ENCODE data around the gene PRRC2B.
"Not testable (repeated sequence)": the region's sequence is repeated elsewhere in the genome, so short reads cannot be mapped to it uniquely, and the experiment has no call there.

PRRC2B gene

GRCh38 chr9:131546336-131547084 lies 152.6 kb downstream of the PRRC2B start:
- peaks cover 70% of the 10 kb centered on the region for H3K27me3 Mint-ChIP-seq (ENCODE audit: low read depth)

GRCh38 chr9:131549186-131549585 lies 155.3 kb downstream of the PRRC2B start:
- H3K36me3 Mint-ChIP-seq (ENCODE audit: low read depth); H3K4me3 Mint-ChIP-seq; H3K27ac Mint-ChIP-seq; H3K4me1 Mint-ChIP-seq (ENCODE audit: low read depth); DNase-seq (ENCODE audit: low spot score); H3K9me3 Mint-ChIP-seq: not testable (repeated sequence)
- peaks cover 79% of the 10 kb centered on the region for H3K27me3 Mint-ChIP-seq (ENCODE audit: low read depth)

More at GRCh38 chr9:131546336-131547084, 152.6 kb downstream of the PRRC2B start:
- Mint-ChIP-seq H3K36me3 (ENCODE audit: low read depth) (peaks cover 4% of the 10 kb centered on the region), H3K9me3 (peaks cover 20% of the 10 kb centered on the region), H3K4me3 (peak overlapping the region; percentile 68), H3K27ac (no peak overlapping the region), H3K4me1 (ENCODE audit: low read depth) (no peaks in the 10 kb centered on the region)
- DNase-seq (ENCODE audit: low spot score) = no peak
